Measurements from ENCODE around the gene COG6.

COG6 gene

GRCh38 chr13:39672378-39673132 lies 17.1 kb downstream of the COG6 start:
- peak in 1 of 2 donors; percentile 4 for DNase-seq (ENCODE audit: low read depth in 2 of 2)
- H3K4me3 ChIP-seq (replicated peaks in 1 of 2; ENCODE audit: low read depth in 2 of 2, low read length in 2 of 2), result no peak overlapping the region
- no peak for TF ChIP-seq CTCF (IDR thresholded peaks at IDR 0.05; ENCODE audit: low read depth, low read length)

- no peak overlapping the region for H3K4me3 ChIP-seq (replicated peaks in 1 of 2; ENCODE audit: low read depth in 2 of 2, low read length in 2 of 2)
- no peak for TF ChIP-seq CTCF (IDR thresholded peaks at IDR 0.05; ENCODE audit: low read depth, low read length)
- peak; percentile 3 to 33 for DNase-seq (ENCODE audit: low read depth in 2 of 2)
Observed at GRCh38 chr13:39675904-39676303, 20.4 kb downstream of the COG6 start.

- no peak overlapping the region for H3K4me3 ChIP-seq (replicated peaks in 1 of 2; ENCODE audit: low read depth in 2 of 2, low read length in 2 of 2)
- peak; percentile 72 to 82 for DNase-seq (ENCODE audit: low read depth in 2 of 2)
- TF ChIP-seq CTCF (IDR thresholded peaks at IDR 0.05; ENCODE audit: low read depth, low read length), result peak; percentile 36
Observed at GRCh38 chr13:39676315-39676876, 20.9 kb downstream of the COG6 start.

GRCh38 chr13:39682310-39682709 lies 26.8 kb downstream of the COG6 start:
- DNase-seq (ENCODE audit: low read depth in 2 of 2), result no peak
- H3K4me3 ChIP-seq (replicated peaks in 1 of 2; ENCODE audit: low read depth in 2 of 2, low read length in 2 of 2), result no peak overlapping the region
- TF ChIP-seq CTCF (IDR thresholded peaks at IDR 0.05; ENCODE audit: low read depth, low read length), result no peak

- no peak for DNase-seq (ENCODE audit: low read depth in 2 of 2)
- TF ChIP-seq CTCF (IDR thresholded peaks at IDR 0.05; ENCODE audit: low read depth, low read length), result no peak
- no peak overlapping the region for H3K4me3 ChIP-seq (replicated peaks in 1 of 2; ENCODE audit: low read depth in 2 of 2, low read length in 2 of 2)
Observed at GRCh38 chr13:39682788-39683187, 27.3 kb downstream of the COG6 start.

- TF ChIP-seq CTCF (IDR thresholded peaks at IDR 0.05; ENCODE audit: low read depth, low read length), result no peak
- peak; percentile 70 for DNase-seq (ENCODE audit: low read depth in 2 of 2)
- H3K4me3 ChIP-seq (replicated peaks in 1 of 2; ENCODE audit: low read depth in 2 of 2, low read length in 2 of 2), result no peak overlapping the region
Observed at GRCh38 chr13:39684531-39685137, 29.2 kb downstream of the COG6 start.
